Activated CD8-positive, alpha-beta memory T cell treated with anti-CD3 and anti-CD28 coated beads, Interleukin-2, amount 50 U/mL, for 1 hour (primary cell): ENCODE results near the gene TMC8.
"Not testable (repeated sequence)": the region's sequence is repeated elsewhere in the genome, so short reads cannot be mapped to it uniquely, and the experiment has no call there.

Experiments
- DNase-seq: peaks from one replicate; pipeline ENCODE4 v3.0.0-alpha.2; 2020; ENCODE audit errors: extremely low read depth

TMC8 gene

GRCh38 chr17:78154903-78155811 is 24.6 kb downstream of the TMC8 start:
- DNase-seq: no peak

- DNase-seq: no peak
Measured at GRCh38 chr17:78159575-78160158, 29.1 kb downstream of the TMC8 start.

GRCh38 chr17:78163881-78164747 is 33.5 kb downstream of the TMC8 start:
- no peak for DNase-seq

- no peak for DNase-seq
Measured at GRCh38 chr17:78164748-78165607, 34.4 kb downstream of the TMC8 start.

- no peak for DNase-seq
Measured at GRCh38 chr17:78166416-78166815, 35.8 kb downstream of the TMC8 start.

GRCh38 chr17:78168242-78168902 is 37.8 kb downstream of the TMC8 start, which contains the start of gene SYNGR2:
Gene SYNGR2 (plus strand): TSS chr17:78168581. CDS start chr17:78168617, 36 bp downstream.
- peak; percentile 40 for DNase-seq

- DNase-seq: no peak
Measured at GRCh38 chr17:78168903-78169793, 38.6 kb downstream of the TMC8 start.

GRCh38 chr17:78170692-78171590 is 40.4 kb downstream of the TMC8 start:
- DNase-seq: no peak

- DNase-seq: not testable (repeated sequence)
Measured at GRCh38 chr17:78171591-78172248, 41.1 kb downstream of the TMC8 start.

- no peak for DNase-seq
Measured at GRCh38 chr17:78172249-78173051, 41.9 kb downstream of the TMC8 start.

- DNase-seq: no peak
Measured at GRCh38 chr17:78173097-78173715, 42.6 kb downstream of the TMC8 start.

GRCh38 chr17:78174346-78174869 is 43.8 kb downstream of the TMC8 start:
- no peak for DNase-seq

- DNase-seq: no peak
Measured at GRCh38 chr17:78174870-78175642, 44.5 kb downstream of the TMC8 start.

- DNase-seq: no peak
Measured at GRCh38 chr17:78175643-78175981, 45.0 kb downstream of the TMC8 start.

GRCh38 chr17:78176548-78177025 is 46.0 kb downstream of the TMC8 start:
- DNase-seq: peak; percentile 11

GRCh38 chr17:78179372-78179771 is 48.8 kb downstream of the TMC8 start:
- DNase-seq: no peak
